Fibroblast of the aortic adventitia (primary cell): Measurements from ENCODE around the gene BMP6. TPM values are rescaled to one million over a fixed set of nuclear protein-coding genes. Genes with fewer than 3 reads are reported as not detected.
A peak's percentile ranks its signal among the peaks of the same experiment; 100 is the strongest.

Experiments used
- DNase-seq: peaks from one replicate; pipeline ENCODE4 v3.0.0-alpha.2; 2010; ENCODE audit warnings: low read depth
- H3K4me3 ChIP-seq: 2 replicates; pipeline ENCODE4 v1.5.1; 2011; ENCODE audit warnings: low read depth, mild to moderate bottlenecking, control low read depth, low read length, moderate library complexity
- CTCF ChIP-seq: IDR thresholded peaks from 2 replicates; pipeline ENCODE4 v1.5.1; 2011; ENCODE audit warnings: mild to moderate bottlenecking, low read length, control low read depth, inconsistent platforms; ENCODE audit not compliant: insufficient read depth
- total RNA-seq: library from RNA; depleted of rRNA; stranded (reverse); fragments of >200 nt; gene quantifications from 2 replicates; pipeline ENCODE4 v1.2.3, GENCODE V29; 2012; ENCODE audit warnings: low replicate concordance

Gene BMP6
- total RNA-seq, 1 donor, result 10.5 TPM

DNA sequence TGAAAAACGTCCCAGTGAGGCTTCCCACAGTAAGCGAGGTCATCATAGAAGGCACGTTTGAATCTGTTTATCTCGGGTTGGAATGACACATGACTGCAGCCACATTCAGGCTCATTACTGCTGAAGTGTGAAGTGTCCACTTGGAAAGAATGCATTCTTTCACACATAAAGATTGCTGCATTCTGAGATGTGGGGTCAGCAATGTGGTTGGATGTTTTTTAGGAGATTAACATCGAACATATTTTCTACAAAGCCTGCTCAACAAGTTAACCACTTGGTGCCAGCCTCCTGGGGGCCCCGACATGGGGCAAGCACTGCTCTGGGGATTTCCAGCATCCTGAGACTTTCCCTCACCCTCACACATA lies 79.9 kb downstream of the BMP6 start:
- no peak overlapping the region for H3K4me3 ChIP-seq
- DNase-seq, result peak; percentile 16

DNA sequence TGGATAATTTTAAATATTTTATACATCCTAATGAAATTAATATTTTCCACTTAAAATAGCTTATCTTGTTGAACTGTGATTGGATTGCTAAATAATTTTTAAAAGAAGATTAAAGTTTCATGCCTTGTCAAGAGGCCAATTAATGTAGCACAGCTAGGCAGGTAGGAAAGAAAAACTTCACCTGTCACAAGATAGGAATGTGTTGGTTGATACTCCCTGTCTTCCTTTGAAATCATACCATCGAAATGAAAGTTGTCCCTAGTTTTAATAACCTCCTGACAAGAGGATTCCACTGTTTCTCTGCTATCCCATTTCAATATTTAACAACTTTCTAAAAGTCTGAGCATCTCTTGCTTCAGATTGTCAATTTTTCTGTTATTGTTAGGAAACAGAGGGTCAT lies 80.8 kb downstream of the BMP6 start:
- H3K4me3 ChIP-seq, result no peak overlapping the region
- DNase-seq, result no peak
- TF ChIP-seq CTCF, result no peak

More for the DNA sequence above, 79.9 kb downstream of the BMP6 start:
- TF ChIP-seq CTCF, result no peak

- DNase-seq, result no peak
- no peak overlapping the region for H3K4me3 ChIP-seq
- no peak for TF ChIP-seq CTCF
Measured at GRCh38 chr6:7809346-7809745, 83.4 kb downstream of the BMP6 start.

DNA sequence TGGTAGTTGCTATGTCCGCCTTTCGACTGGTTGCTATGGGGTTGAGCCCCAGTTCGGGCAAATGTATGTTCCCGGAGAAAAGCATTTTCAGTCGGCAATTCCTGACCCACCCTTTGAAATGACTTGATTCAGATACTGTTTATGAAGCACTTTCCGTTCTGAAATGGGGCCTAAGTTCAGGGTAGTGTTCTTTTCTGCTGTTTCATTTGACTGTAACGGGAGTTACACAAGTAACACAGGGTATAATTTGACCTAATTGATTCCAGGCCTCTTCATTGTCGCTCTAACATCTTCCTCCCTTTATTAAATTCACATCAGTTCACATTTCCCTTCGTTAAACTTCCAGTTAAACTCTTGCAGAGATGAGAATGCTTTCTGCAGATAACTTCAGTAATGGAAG lies 85.5 kb downstream of the BMP6 start:
- H3K4me3 ChIP-seq, result no peak overlapping the region
- no peak for DNase-seq
- no peak for TF ChIP-seq CTCF

DNA sequence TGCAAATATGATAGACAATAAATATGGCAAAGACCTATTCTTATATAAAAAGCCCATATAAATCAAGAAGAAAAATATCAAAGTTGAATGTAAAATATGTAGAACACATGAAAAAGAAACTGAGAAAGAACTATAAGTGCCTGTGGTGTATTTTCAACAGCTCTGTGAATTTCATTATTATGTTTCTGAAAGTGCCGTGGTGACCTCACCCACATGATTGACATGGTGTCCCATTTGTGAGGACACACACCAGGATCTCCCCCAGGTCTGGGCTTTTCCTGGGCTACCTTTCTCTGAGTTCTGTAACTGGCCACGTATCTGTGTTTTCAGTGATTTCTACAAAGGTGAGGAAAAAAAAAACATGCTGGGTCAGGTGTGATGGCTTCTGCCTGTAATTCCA lies 86.7 kb downstream of the BMP6 start:
- DNase-seq, result no peak
- no peak overlapping the region for H3K4me3 ChIP-seq
- no peak for TF ChIP-seq CTCF

- no peak for TF ChIP-seq CTCF
- no peak for DNase-seq
- H3K4me3 ChIP-seq, result no peak overlapping the region
Measured at GRCh38 chr6:7813193-7813592, 87.3 kb downstream of the BMP6 start.

- no peak overlapping the region for H3K4me3 ChIP-seq
- TF ChIP-seq CTCF, result no peak
- DNase-seq, result no peak
Measured at GRCh38 chr6:7813704-7814103, 87.8 kb downstream of the BMP6 start.
